HG03558 (cell line): Measurements from ENCODE around the gene CEP68.

Experiments
- ATAC-seq: cut with Tn5 transposase; IDR thresholded peaks from one replicate; pipeline ENCODE4 v1.9.1; 2021; ENCODE audit warnings: moderate number of reproducible peaks; ENCODE audit not compliant: unreplicated experiment; ENCODE audit errors: extremely low read depth

CEP68 gene

DNA sequence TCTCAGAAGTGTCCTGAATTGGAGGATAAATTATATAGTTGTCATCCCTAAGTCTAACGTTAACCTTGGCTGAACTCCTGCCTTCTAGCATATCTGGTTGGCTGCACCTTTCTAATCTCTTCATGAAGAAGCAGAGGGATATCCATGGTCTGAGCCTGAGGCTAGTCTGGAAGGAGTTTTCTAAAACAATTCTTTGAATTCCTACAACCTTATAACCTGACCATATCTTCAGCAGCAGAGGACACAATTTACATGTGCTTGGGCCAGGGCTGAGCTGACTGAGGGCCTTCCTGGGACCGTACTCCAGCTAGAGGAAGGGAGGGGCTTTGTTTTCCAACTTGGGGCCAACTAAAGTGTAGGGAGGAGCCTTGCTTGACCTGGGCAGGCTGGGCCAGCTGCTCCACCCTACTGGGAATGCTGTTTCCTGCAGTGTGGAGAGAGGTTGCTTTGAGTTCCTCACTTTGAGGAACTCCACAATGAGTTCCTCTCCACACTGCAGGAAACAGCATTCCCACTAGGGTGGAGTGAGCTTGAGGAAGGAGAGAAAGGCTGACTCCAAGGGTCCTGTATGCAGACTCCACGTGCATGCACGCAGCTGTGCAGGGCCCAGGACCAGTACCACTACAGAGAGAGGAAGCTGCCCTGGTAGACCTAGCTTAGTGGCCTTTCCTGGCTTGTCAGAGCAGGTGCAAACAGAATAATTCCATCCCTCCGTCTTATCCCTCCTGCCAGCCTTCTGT lies 19.6 kb downstream of the CEP68 start:
- no peak for ATAC-seq

DNA sequence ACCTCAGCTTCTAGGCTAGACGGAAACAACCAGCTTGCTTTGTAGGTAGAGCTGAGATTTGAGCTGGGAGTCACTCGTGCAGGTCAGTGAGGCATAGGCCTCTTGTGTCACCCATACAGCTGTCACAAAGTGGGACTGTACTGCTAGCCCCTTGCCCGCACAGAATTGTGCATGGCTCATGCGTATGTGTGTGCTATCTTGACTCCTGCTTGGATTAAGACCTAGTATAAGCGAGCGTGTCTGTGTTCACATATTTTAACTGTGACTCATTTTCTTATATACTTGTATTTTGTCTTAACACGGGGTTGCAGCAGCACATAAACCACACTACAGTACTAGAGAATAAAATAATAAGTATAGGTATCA lies 20.1 kb downstream of the CEP68 start:
- no peak for ATAC-seq

DNA sequence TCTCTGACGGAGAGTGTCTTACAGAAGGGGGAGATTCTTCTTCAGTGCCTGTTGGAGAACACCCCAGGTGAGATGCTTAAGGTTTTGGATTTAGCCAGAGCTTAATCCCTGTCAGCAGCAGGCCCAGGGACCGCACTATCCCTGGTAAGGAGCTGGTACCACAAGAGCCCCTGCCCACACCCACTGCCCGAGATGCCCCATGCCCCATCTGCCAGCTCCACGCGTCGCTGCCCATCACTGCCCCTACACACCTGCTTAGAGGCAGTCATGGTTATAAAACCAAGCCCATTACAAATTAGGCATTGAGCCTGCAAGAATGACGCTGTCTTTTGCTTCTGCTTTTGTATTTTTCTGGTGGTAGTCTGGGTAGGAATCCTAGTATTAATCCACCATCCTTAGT lies 21.7 kb downstream of the CEP68 start:
- no peak for ATAC-seq

DNA sequence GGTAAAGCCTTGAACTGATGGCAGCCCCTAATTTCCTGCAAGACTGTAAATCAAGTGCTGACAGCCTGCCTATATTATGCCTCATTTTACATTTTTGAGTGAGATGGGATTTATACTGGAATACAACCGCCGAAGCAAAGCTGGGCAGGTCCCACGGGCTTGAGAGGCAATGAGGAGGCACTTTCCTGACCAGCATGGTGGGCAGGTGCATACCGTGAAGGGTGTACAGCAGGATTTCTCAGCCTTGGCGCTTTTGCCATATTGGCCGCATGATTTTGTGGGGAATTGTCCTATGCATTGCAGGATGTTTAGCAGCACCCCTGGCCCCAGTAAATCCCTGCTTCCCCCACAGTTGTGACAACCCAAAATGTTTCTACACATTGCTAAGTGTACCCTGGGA lies 22.8 kb downstream of the CEP68 start:
- ATAC-seq, result no peak

DNA sequence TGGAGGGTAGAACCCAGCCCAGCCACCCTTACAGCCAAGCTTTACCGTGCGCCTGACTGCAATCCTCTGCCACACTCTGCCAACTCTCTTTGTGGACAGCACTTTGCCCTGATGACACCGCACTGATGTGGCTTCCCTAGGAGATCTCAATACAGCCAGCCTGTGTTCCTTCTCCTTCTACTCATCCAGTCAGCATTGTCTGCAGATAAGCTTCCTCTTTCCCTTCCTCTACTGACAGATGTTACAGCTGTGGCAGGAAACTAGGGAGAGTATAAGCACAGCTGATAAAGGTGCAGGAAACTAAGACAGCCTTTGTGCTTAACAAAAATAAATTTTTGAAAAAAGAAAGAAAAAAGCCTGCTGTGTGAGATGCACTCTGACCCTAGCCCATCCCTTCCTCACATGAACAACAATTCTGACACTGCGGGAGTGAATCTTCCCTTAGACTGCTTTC lies 25.0 kb downstream of the CEP68 start:
- no peak for ATAC-seq

DNA sequence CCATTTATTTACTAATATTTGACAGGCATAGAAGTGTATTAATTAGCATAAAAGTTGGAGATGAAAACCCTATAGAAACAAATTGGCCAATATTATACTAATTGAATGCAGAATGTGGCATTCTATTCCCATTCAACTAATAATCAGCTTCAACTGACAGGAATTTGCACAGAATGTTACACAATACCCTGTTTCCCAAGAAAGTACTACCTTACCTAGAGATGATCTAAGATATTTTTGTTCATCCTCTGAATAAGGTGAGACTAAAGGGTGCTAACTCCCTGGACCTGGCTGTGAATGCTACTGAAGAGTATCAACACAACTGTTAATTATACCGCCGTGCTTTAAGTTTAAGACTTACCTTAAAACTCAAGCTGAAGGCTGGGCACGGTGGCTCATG lies 28.9 kb downstream of the CEP68 start:
- no peak for ATAC-seq

DNA sequence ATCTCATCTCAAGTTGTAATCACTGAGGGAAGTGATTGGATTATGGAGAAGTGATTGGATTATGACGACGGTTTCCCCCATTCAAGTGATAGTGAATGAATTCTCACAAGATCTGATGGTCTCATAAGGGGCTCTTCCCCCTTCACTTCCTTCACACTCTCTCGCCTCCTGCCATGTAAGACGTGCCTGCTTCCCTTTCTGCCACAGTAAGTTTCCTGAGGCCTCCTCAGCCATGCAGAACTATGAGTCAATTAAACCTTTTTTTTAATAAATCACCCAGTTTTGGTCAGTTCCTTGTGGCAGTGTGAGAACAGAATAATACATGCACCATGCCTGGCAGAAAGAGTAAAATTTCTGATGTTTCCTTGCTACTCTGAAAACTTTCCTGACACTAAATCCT lies 36.6 kb downstream of the CEP68 start:
- no peak for ATAC-seq

DNA sequence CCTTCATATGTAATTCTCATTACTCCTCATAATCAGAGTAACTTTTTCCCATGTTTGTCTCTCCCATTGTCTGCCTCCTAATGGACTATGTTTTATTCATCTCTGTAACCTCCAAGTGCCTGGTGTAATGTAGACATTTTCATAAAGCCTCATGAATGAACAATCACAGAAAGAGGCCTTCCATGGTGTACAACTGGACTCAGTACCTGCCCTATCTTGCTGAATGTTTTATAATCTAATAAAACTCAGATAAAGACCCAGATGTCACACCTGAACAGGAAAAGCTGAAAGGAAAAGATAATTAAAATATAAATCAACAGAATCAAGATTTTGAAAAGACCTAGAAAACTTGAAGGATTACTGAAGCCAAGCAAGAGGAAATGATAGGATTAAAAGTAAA lies 37.0 kb downstream of the CEP68 start:
- no peak for ATAC-seq

DNA sequence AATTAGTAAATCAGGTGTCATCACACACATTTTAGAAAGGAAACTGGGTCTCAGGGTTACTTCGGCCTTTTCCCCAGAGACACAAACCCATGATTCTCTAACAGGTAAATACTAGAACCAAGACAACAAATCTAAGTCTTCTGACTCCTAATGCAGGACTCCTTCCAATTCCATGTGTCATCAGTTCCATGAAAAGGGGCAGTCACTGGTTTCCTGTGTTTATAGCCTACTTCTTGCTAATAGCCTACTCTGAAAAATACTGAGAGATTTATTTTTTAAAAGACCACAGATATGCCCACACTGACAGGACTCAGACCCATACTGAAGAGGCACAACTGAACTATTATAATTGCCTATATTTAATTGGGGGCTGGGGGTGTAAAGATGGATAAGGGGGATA lies 40.7 kb downstream of the CEP68 start:
- ATAC-seq, result no peak

DNA sequence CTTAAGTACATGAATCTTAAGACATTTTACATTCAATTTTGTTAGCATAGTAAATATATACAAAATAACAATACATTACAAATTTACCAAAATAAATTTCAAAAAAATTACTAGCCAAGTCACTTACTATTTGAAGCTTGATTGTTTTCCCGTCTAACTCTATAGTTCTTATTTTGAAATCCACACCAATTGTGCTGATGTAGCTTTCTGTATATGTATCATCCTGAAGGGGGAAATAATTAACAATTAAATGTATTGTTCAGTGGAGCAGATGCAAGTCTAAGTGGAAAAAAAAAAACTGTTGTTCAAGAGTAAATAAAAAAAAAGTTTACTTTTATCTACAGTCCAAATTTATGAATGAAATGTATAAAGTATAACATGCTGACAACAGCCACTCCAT lies 41.6 kb downstream of the CEP68 start:
- ATAC-seq, result no peak

DNA sequence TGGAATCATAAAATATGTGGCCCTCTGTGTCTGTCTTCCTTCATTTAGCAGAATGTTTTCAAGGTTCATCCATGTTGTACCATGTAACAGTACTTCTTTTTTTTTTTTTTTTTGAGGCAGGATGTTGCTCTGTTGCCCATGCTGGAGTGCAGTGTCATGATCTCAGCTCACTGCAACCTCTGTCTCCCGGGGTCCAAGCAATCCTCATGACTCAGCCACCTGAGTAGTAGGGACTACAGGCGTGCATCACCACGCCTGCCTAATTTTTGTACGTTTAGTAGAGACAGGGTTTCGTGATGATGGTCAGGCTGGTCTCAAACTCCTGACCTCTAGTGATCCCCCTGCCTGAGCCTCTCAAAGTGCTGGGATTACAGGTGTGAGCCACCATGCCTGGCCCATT lies 42.5 kb downstream of the CEP68 start:
- ATAC-seq, result no peak

DNA sequence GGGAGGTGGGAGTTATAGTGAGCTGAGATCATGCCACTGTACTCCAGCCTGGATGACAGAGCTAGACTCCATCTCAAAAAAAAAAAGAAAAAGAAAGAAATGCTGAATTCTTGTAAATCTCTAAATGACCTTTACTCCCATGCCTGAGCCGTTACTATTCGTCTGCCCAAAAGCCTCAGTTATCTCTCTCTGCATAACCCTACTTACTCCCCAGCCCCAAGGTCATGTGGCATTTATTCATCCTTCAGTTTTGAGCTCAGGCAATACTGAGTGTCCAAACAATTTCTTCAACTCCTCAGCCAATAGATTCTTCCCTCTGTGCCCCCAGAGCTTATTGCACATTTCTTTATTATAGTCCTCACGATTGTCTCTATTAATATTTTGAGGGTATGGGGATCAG lies 44.9 kb downstream of the CEP68 start:
- no peak for ATAC-seq

DNA sequence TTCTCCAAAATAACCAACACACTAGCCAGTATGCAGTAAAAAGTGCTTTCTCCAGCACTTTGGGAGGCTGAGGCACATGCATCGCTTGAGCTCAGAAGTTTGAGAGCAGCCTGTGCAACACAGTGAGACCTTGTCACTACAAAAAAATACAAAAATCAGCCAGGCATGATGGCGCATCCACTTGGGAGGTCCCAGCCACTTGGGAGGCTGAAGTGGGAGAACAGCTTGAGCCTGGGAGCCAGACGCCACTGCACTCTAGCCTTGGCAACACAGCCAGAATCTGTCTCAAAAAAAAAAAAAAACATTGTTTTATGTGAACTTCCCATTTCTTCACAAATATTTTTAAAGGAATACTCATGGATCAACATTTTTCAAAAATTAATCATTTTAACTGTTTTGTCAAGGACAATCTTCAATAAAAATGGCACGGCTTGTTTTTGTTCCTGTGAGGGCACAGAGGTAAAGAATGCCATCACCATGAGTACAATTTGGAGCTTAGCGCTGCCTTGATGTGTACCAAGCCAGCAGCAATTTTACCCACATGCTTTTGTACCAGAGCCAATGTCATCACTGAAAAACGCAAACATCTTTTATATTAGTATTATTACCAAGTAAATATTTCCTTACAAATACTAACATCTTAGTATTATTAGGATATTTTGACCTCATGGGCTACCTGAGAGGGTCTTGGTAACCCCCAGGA lies 46.9 kb downstream of the CEP68 start:
- no peak for ATAC-seq

DNA sequence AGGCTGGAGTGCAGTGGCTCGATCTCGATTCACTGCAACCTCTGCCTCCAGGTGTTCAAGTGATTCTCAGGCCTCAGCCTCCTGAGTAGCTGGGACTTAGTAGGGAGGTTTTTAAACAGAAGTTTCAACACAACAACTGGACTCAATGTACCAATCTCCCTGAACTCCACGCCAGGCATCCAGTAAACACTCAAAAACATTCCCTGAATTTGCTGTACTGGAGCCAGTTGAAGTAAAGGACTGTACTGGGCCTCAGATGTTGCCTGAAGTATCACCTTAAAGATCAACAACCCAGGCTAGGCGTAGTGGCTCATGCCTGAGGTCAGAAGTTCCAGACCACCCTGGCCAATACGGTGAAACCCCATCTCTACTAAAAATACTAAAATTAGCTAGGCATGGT lies 51.3 kb downstream of the CEP68 start:
- ATAC-seq, result no peak

DNA sequence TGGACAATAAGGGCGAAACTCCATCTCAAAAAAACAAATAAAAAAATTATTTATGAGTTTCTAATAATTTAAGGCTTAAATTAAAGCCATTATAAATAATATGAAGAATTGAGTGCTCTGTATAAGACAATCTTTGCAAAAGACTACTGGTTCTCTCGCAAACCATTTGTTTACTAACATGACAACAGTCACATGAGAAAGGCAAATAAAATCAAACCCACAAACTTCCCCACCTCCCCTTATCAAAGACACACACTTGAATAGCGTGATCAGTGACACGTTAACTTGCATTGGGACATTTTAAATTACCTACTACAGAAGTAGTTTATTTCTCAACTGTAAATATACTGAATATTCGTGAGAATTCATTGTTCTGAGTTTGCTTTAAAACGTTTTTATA lies 52.6 kb downstream of the CEP68 start:
- no peak for ATAC-seq

DNA sequence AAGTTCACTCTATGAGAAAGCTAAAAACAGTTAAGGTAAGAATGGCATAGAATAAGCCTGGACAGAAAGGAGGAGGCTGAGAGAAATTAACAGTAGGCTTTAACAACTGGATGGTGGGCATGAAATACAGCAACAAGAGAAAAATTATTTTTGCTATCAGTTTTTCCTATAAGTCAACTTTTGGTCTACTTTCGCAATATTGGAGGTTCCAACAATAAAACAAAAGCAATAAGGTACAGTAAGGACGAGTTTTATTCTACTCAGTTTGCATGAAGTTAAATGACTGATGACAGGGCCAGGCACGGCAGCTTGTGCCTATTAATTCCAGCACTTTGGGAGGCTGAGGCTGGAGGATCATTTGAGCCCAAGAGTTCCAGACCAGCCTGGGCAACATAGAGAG lies 56.4 kb downstream of the CEP68 start:
- ATAC-seq, result no peak

DNA sequence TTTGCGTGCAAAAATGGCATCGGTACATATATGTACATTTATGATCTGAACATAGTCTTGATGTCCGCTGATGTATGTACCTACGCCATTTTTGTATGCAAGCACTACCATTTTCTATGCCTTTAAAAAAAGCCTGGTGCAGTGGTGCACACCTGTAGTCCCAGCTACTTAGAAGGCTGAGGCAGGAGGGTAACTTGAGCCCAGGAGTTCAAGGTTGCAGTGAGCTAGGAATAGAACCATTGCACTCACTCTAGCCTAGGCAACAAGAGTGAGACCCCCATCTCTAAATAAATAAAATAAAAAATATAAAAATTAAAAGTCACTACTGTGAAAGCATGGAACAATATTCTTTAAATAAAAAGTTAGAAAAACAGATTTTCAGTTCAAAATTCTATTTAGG lies 57.0 kb downstream of the CEP68 start:
- ATAC-seq, result no peak

DNA sequence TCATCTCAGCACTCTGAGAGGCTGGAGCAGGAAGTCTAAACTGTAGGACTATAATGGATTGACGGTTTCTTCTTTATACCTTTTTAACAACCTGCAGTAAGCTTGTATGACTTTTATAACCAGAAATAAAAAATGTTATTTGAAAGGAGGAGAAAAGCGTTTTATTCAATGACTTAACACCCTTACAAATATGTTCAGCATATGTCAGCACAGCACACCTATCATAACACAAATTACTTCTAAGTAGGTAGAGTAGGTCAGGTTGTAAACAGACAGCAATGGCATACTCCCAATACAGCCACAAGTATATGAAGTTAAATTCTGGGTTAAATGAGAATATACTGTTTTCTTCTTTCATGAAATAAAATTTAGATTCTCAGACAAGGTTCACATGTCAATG lies 57.6 kb downstream of the CEP68 start:
- ATAC-seq, result no peak

DNA sequence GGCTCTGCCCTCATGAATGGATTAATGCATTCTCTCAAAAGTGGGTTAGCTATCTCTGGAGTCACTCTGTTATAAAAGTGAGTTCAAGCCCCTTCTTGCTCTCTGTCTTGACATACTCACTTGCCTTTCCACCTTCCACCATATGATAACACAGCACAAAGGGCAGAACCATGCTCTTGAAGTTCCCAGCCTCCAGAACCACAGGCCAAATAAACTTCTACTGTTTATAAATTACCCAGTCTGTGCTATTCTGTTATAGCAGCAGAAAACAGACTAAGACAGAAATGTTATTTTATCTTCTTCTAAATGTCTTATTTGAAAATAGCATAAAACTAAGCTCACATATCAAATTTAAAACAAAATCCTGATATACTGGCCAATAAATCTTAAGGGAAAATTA lies 58.7 kb downstream of the CEP68 start:
- ATAC-seq, result no peak

DNA sequence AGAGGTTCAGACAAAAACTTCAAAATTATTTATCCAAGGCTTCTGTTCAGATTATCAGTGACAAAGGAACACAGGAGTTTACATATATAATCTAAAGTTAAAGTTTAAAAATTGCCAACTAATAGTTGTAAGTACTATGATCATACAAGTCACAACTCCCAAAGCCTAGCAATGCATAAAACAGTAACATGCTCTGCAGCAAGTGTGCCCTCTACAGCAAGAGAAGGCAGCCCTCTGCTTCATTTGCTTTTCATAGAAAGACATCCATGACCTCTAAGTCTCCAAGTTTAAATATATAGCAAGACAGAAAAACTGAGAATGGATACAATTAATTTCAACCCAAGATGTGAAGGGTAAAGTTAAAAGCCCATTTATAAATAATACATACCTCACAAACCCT lies 60.4 kb downstream of the CEP68 start:
- no peak for ATAC-seq

DNA sequence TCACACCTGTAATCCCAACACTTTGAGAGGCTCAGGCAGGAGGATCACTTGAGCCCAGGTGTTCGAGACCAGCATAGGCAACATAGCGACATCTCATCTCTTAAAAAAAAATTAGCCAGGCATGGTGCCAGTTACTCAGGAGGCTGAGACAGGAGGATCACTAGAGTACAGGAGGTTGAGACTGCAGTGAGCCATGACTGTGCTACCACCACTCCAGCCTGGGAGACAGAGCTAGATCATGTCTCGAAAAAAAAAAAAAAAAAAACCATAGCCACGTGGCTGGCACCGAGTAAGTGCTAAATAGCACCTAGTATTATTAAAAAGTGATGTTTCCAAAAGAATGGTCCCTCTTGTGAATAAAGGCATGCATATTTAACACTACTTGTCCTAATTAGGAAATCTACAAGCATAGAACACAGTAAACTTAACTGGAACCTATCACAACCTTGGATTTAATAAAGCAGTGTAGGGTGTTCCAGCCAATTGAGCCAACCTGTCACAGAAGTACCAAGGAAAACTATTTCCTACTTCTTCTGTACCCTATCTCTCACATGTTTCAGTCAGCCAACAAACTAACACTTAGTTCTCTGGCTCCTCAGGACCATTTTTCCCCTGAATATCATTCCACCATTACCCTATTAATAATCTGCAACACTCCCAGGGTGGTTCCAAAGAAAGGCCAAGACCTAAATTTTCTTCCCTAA lies 64.9 kb downstream of the CEP68 start:
- ATAC-seq, result no peak

DNA sequence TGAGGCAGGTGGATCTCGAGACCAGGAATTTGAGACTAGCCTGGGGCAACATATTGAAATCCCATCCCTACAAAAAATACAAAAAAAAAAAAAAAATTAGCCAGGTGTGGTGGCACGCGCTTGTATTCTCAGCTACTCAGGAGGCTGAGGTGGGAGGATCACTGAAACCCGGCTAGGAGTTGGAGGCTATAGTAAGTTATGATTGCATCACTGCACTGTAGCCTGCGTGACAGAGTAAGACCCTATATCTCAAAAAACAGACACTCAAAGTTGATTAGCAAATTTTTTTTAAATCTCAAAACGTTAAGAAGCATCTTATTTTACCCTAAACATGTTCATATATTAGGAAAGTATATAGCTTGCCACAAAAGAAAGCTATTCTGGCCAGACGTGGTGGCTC lies 66.1 kb downstream of the CEP68 start:
- ATAC-seq, result no peak
